ENCODE data around the gene MED29. TPM values are rescaled to one million over a fixed set of nuclear protein-coding genes. Genes with fewer than 3 reads are reported as not detected.
A peak's percentile ranks its signal among the peaks of the same experiment; 100 is the strongest.

MED29 gene
- total RNA-seq, 1 experiment from 2014 or later = 42.9 TPM

DNA sequence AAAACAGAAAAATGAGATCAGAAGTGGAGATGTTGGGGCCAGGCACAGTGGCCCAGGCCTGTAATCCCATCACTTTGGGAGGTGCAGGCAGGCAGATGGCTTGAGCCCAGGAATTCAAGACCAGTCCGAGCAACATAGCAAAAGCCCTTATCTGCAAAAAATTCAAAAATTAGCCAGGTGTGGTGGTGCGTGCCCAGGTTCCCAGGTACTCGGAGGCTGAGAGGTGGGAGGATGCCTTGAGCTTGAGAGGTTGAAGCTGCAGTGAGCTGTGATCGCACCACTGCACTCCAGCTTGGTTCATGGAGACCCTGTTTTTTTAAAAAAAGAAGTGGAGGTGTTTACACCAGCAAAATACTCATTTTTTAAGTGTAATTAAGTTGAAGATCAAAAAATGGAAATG lies 8.9 kb downstream of the MED29 start (continued):
- TF ChIP-seq, protein P1, sequence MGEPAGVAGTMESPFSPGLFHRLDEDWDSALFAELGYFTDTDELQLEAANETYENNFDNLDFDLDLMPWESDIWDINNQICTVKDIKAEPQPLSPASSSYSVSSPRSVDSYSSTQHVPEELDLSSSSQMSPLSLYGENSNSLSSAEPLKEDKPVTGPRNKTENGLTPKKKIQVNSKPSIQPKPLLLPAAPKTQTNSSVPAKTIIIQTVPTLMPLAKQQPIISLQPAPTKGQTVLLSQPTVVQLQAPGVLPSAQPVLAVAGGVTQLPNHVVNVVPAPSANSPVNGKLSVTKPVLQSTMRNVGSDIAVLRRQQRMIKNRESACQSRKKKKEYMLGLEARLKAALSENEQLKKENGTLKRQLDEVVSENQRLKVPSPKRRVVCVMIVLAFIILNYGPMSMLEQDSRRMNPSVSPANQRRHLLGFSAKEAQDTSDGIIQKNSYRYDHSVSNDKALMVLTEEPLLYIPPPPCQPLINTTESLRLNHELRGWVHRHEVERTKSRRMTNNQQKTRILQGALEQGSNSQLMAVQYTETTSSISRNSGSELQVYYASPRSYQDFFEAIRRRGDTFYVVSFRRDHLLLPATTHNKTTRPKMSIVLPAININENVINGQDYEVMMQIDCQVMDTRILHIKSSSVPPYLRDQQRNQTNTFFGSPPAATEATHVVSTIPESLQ (CRISPR knock-in tag; IDR thresholded peaks at IDR 0.05) = no peak
- TF ChIP-seq, protein P2, sequence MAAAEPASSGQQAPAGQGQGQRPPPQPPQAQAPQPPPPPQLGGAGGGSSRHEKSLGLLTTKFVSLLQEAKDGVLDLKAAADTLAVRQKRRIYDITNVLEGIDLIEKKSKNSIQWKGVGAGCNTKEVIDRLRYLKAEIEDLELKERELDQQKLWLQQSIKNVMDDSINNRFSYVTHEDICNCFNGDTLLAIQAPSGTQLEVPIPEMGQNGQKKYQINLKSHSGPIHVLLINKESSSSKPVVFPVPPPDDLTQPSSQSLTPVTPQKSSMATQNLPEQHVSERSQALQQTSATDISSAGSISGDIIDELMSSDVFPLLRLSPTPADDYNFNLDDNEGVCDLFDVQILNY (CRISPR knock-in tag; IDR thresholded peaks at IDR 0.05) = no peak
- no peak for TF ChIP-seq OVOL2 (CRISPR knock-in tag; IDR thresholded peaks at IDR 0.05; ENCODE audit: borderline replicate concordance)

DNA sequence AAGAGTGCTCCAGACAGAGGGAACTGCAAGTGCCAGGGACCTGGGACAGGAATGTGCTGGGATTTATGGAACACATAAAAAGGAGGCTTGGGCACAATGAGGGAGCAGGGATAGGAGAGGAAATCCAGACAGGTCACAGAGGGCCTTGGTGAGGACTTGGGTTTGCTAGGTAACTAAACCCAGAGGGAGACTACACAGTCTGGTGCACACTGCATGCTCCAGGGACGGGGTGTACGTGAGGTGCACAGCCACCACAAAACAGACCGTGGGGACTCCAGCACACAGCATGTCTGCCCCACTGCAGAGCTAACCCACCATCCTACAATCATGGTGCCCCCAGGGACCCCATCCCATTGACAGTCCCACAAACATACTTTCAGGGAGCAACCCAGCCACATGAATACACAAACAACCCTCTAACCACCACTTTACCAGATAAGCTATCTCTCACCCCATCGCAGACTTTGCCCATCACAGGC lies 9.9 kb downstream of the MED29 start:
- Mint-ChIP-seq H3K36me3 (peaks cover 2% of the 10 kb centered on the region; the same call in 1 of the 2 replicates), H3K4me3 (no peak overlapping the region; the same call in 1 of the 2 replicates), H3K27ac (peak overlapping the region; percentile 81), H3K9me3 (no peaks in the 10 kb centered on the region), H3K27me3 (ENCODE audit: low read depth) (no peaks in the 10 kb centered on the region), H3K4me1 (peaks cover 42% of the 10 kb centered on the region)
- ChIA-PET CTCF (interaction anchor here (1.8 to 2.4 kb wide), 3 partner anchors 10 to 73 kb away, joined by 4 to 12 read pairs (median 9); partner anchors contain the start of genes MED29, PAF1 and PLEKHG2), POLR2A (interaction anchor here (1.1 to 3.5 kb wide), 4 partner anchors 10 to 31 kb away, joined by 3 to 25 read pairs (median 6); partner anchors contain the start of genes MED29 and PAF1)
- DNase-seq (ENCODE audit: low spot score) = no peak
- TF ChIP-seq NR3C1 (CRISPR knock-in tag; conservative IDR thresholded peaks at IDR 0.05; ENCODE audit: low read depth) = no peak
- TF ChIP-seq HMGA2 (CRISPR knock-in tag; IDR thresholded peaks at IDR 0.05) = no peak
- no peak for TF ChIP-seq MXD4 (CRISPR knock-in tag; IDR thresholded peaks at IDR 0.05; ENCODE audit: borderline replicate concordance)
- no peak for TF ChIP-seq PRRX2 (CRISPR knock-in tag; IDR thresholded peaks at IDR 0.05)
- TF ChIP-seq ATF1 (CRISPR knock-in tag; IDR thresholded peaks at IDR 0.05) = no peak
- no peak for TF ChIP-seq NFE2L1 (CRISPR knock-in tag; IDR thresholded peaks at IDR 0.05)
- TF ChIP-seq, protein P3, sequence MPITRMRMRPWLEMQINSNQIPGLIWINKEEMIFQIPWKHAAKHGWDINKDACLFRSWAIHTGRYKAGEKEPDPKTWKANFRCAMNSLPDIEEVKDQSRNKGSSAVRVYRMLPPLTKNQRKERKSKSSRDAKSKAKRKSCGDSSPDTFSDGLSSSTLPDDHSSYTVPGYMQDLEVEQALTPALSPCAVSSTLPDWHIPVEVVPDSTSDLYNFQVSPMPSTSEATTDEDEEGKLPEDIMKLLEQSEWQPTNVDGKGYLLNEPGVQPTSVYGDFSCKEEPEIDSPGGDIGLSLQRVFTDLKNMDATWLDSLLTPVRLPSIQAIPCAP (CRISPR knock-in tag; IDR thresholded peaks at IDR 0.05) = no peak
- no peak for TF ChIP-seq GTF2I (CRISPR knock-in tag; conservative IDR thresholded peaks at IDR 0.05)
- TF ChIP-seq ZNF671 (CRISPR knock-in tag; IDR thresholded peaks at IDR 0.05) = no peak
- no peak for ATAC-seq

DNA sequence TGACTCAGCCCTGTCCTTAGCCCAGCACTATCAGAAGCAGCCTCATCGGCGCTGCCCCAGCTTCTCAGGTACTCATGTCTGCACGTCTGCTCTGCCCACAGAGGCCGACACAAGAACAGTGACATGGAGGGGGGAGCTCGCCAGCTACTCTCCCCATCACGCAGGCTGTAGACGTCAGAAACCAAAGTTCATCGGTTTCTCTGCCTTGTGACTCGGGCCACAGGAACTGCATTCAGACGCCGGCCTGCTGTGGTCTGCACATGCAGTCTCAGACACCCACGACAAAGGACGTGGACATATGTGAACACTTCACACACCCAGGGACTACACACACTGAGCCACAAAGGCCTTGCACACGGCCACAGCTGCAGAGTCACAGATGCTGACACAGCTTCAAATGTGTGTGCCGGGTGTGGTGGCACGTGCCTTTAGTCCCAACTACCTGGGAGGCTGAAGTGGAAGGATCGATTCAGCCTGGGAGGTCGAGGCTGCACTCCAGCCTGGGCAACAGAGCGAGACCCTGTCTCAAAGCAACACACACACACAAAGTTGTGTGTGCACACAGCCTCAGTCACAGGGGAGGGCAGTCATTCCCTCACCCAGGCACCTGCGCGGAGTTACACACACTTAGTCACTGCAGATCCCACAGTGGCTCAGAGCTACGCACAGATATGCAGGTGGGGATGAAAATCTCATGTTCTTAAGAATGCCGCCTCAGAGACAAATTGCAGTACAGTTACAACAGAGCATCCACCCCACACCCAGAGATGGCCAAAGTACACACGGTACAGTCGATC lies 10.6 kb downstream of the MED29 start:
- ATAC-seq (no peak), DNase-seq (ENCODE audit: low spot score) (no peak)
- no peaks in the 10 kb centered on the region for H3K9me3 Mint-ChIP-seq
- ChIA-PET POLR2A (interaction anchor here (0.6 to 3.5 kb wide), 7 partner anchors 9 to 34 kb away, joined by 3 to 25 read pairs (median 4); partner anchors contain the start of genes MED29, PAF1 and RPS16), CTCF (interaction anchor here (0.7 to 2.4 kb wide), 5 partner anchors 10 to 198 kb away, joined by 3 to 12 read pairs (median 4); partner anchors contain the start of genes MED29, PAF1, PLEKHG2 and SYCN)
- H3K36me3 Mint-ChIP-seq = peaks cover 2% of the 10 kb centered on the region; the same call in 1 of the 2 replicates
- peak overlapping the region; percentile 81 for H3K27ac Mint-ChIP-seq
- peak overlapping the region; percentile 91 for H3K4me3 Mint-ChIP-seq
- H3K4me1 Mint-ChIP-seq = peaks cover 45% of the 10 kb centered on the region
- no peaks in the 10 kb centered on the region for H3K27me3 Mint-ChIP-seq (ENCODE audit: low read depth)
- TF ChIP-seq CBFB (CRISPR knock-in tag; IDR thresholded peaks at IDR 0.05; ENCODE audit: low read depth) (no peak), GABPB1 (CRISPR knock-in tag; IDR thresholded peaks at IDR 0.05) (peak; percentile 52; the same call in 1 of the 2 replicates), ATF1 (CRISPR knock-in tag; IDR thresholded peaks at IDR 0.05) (no peak), ZNF423 (CRISPR knock-in tag; IDR thresholded peaks at IDR 0.05) (no peak), RORB (CRISPR knock-in tag; IDR thresholded peaks at IDR 0.05) (no peak), ZNF138 (CRISPR knock-in tag; conservative IDR thresholded peaks at IDR 0.05) (no peak), GTF2I (CRISPR knock-in tag; conservative IDR thresholded peaks at IDR 0.05) (no peak), NFATC4 (CRISPR knock-in tag; IDR thresholded peaks at IDR 0.05) (no peak)
- TF ChIP-seq, protein P4, sequence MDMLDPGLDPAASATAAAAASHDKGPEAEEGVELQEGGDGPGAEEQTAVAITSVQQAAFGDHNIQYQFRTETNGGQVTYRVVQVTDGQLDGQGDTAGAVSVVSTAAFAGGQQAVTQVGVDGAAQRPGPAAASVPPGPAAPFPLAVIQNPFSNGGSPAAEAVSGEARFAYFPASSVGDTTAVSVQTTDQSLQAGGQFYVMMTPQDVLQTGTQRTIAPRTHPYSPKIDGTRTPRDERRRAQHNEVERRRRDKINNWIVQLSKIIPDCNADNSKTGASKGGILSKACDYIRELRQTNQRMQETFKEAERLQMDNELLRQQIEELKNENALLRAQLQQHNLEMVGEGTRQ (CRISPR knock-in tag; IDR thresholded peaks at IDR 0.05) = no peak
- TF ChIP-seq, protein P5, sequence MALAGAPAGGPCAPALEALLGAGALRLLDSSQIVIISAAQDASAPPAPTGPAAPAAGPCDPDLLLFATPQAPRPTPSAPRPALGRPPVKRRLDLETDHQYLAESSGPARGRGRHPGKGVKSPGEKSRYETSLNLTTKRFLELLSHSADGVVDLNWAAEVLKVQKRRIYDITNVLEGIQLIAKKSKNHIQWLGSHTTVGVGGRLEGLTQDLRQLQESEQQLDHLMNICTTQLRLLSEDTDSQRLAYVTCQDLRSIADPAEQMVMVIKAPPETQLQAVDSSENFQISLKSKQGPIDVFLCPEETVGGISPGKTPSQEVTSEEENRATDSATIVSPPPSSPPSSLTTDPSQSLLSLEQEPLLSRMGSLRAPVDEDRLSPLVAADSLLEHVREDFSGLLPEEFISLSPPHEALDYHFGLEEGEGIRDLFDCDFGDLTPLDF (CRISPR knock-in tag; IDR thresholded peaks at IDR 0.05) = no peak
- TF ChIP-seq, protein P6, sequence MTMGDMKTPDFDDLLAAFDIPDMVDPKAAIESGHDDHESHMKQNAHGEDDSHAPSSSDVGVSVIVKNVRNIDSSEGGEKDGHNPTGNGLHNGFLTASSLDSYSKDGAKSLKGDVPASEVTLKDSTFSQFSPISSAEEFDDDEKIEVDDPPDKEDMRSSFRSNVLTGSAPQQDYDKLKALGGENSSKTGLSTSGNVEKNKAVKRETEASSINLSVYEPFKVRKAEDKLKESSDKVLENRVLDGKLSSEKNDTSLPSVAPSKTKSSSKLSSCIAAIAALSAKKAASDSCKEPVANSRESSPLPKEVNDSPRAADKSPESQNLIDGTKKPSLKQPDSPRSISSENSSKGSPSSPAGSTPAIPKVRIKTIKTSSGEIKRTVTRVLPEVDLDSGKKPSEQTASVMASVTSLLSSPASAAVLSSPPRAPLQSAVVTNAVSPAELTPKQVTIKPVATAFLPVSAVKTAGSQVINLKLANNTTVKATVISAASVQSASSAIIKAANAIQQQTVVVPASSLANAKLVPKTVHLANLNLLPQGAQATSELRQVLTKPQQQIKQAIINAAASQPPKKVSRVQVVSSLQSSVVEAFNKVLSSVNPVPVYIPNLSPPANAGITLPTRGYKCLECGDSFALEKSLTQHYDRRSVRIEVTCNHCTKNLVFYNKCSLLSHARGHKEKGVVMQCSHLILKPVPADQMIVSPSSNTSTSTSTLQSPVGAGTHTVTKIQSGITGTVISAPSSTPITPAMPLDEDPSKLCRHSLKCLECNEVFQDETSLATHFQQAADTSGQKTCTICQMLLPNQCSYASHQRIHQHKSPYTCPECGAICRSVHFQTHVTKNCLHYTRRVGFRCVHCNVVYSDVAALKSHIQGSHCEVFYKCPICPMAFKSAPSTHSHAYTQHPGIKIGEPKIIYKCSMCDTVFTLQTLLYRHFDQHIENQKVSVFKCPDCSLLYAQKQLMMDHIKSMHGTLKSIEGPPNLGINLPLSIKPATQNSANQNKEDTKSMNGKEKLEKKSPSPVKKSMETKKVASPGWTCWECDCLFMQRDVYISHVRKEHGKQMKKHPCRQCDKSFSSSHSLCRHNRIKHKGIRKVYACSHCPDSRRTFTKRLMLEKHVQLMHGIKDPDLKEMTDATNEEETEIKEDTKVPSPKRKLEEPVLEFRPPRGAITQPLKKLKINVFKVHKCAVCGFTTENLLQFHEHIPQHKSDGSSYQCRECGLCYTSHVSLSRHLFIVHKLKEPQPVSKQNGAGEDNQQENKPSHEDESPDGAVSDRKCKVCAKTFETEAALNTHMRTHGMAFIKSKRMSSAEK (CRISPR knock-in tag; IDR thresholded peaks at IDR 0.05; ENCODE audit: borderline replicate concordance) = no peak
- TF ChIP-seq, protein P7, sequence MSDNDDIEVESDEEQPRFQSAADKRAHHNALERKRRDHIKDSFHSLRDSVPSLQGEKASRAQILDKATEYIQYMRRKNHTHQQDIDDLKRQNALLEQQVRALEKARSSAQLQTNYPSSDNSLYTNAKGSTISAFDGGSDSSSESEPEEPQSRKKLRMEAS (CRISPR knock-in tag; IDR thresholded peaks at IDR 0.05) = 0 out of 2 replicates have a peak, but pooled peaks have one; percentile 28

All from WTC11 (cell line).